ENCODE measurements around the gene ADCK2. TPM values are rescaled to one million over a fixed set of nuclear protein-coding genes. Genes with fewer than 3 reads are reported as not detected.
"Not testable (repeated sequence)": the region's sequence is repeated elsewhere in the genome, so short reads cannot be mapped to it uniquely, and the experiment has no call there.

The ADCK2 gene
- total RNA-seq, 1 donor from 2014 or later, result 15.2 TPM

GRCh38 chr7:140673774-140674155, 1.0 kb downstream of the ADCK2 start:
- DNase-seq, result no peak

- no peak for DNase-seq
Observed at GRCh38 chr7:140674356-140674800, 1.6 kb downstream of the ADCK2 start.

GRCh38 chr7:140674899-140675701, 2.4 kb downstream of the ADCK2 start:
- no peak for DNase-seq

DNA sequence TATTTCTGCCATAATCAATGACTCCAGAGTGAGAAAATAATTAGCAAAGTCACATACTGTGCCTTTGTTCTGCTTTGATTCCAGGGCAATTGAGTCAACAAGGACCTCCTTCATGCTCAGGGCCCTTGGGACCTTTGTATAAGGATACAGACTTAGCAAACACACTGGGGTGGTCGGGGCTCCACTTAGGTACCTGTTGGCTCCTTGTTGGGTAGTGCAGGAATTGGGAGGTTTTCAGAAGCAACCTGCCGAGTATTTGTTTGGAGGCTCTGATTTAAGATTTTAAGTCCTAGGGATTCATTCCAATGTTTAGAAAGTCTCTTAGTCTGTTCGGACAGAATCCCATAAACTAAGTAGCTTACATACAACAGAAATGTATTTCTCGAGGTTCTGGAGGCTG, 3.0 kb downstream of the ADCK2 start:
- DNase-seq, result no peak

- no peak for DNase-seq
Observed at GRCh38 chr7:140676306-140676705, 3.6 kb downstream of the ADCK2 start.

DNA sequence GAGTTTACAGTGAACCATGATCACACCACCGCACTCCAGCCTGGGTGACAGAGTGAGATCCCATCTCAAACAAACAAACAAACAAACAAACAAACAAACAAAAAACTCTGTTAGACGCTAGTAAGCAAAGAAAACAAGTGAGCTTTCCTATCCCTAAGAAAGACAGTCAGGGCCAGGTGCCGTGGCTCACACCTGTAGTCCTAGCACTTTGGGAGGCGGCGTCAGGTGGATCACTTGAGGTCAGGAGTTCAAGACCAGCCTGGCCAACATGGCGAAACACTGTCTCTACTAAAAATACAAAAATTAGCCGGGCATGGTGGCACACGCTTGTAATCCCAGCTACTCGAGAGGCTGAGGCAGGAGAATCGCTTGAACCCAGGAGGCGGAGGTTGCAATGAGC, 4.2 kb downstream of the ADCK2 start:
- DNase-seq, result not testable (repeated sequence)

DNA sequence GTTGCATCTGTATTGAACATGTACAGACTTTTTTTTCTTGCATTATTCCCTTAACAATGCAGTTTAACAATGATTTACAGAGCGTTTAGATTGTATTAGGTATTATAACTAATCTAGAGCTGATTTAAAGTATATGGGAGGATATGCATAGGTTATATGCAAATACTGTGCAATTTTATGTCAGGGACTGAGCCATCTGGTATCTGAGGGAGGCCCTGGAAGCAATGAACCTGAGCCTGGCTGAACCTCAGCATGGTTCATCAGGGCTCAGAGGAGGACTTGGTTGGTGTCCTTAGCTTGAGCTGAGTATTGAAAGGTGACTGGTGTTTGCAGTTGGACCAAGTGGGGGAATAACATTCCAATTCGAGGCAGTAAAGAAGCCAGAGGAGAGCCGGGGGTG, 4.8 kb downstream of the ADCK2 start:
- DNase-seq, result no peak

DNA sequence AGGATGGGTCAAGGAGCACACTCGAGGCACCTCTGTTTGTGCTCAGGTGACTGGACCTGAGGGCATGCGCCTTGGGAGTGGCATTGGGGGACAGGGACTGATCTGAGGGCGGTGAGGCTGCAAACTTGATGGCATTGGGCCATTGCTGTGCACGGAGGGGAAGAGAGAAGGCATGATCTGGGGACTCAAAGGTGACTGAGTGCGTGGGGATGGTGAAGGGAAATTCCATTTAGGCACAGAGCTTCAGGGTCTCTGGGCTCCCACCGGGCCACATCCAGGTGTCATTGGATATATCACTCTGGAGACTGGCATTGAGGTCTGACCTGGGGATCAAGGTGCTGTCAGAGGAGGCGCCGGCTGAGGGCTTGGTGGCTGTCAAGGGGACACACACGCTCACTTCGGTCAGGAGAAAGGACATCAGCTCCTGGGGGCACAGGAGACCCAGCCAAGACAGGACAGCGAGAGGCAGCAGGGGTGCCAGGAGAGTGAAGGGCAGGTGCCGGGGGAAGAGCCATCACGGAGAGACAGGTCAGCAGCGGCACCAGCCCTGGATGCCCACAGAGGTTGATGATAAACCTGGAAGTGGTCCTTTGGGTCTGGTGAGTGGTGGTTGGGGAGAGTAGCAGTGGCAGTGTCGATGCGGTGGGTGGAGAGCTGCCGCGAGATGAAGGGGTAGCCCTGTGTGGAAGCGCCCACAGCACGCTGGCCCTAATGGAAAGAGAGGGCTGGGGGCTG, 5.5 kb downstream of the ADCK2 start:
- no peak for DNase-seq

- no peak for DNase-seq
Observed at GRCh38 chr7:140678816-140679130, 6.0 kb downstream of the ADCK2 start.

GRCh38 chr7:140679186-140679585, 6.4 kb downstream of the ADCK2 start:
- no peak for DNase-seq

DNA sequence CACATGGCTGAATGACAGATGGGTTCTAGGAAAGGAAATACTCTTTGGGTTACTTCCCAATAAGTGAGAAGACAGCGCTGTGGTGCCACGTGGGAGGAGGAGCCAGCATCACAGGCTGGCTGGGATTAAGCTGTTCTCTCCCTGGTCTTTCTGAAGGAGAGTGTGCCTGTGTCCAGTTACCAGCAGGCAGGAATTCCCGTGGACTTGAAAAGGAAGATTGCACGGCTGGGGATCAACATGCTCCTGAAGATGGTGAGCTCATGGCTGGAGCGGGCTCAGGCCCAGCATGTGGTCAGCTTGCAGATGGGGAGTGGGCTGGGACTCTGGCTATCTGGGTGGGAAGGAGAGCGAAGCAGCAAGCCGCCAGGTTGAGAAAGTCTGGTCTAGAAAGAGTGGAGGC, 8.1 kb downstream of the ADCK2 start:
- no peak for DNase-seq

- DNase-seq, result no peak
Observed at GRCh38 chr7:140681766-140682165, 9.0 kb downstream of the ADCK2 start.

GRCh38 chr7:140683657-140684056, 10.9 kb downstream of the ADCK2 start:
- DNase-seq, result no peak

GRCh38 chr7:140684066-140684950, 11.6 kb downstream of the ADCK2 start:
- DNase-seq, result no peak

- DNase-seq, result no peak
Observed at GRCh38 chr7:140685407-140686087, 12.8 kb downstream of the ADCK2 start.

DNA sequence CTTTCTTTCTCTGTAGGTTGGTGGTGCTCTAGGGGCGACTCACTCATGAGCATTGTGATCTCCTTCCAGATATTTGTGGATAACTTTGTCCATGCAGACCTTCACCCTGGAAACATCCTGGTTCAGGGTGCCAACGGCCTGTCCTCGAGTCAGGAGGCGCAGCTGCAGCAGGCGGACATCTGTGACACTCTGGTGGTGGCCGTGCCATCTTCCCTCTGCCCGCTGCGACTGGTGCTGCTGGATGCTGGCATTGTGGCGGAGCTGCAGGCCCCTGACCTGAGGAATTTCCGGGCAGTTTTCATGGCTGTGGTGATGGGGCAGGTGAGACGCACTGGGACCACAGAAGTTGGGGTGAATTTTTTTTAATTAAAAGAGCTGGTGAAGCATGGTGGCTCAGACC, 14.2 kb downstream of the ADCK2 start:
- no peak for DNase-seq

DNA sequence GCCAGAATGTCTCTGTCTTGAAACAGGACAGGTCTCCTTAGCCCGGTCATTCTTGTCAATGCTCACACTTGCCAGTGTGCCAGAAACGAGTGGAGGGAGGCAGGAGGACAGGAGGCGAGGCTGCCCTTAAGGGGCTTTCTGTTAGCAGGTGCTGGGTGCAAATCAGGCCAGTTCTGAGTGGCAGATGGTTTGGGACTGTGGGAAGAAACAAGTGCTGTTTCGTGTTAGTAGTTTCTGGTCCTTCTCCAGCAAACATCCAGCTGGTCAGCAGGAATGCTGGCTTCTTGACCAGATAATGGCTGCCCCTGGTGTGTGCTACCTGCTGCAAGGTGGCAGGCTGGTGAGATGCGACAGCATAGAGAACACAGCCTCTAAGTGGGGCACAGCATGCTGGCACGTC, 15.6 kb downstream of the ADCK2 start:
- no peak for DNase-seq

GRCh38 chr7:140689199-140690152, 16.7 kb downstream of the ADCK2 start:
- DNase-seq, result no peak

DNA sequence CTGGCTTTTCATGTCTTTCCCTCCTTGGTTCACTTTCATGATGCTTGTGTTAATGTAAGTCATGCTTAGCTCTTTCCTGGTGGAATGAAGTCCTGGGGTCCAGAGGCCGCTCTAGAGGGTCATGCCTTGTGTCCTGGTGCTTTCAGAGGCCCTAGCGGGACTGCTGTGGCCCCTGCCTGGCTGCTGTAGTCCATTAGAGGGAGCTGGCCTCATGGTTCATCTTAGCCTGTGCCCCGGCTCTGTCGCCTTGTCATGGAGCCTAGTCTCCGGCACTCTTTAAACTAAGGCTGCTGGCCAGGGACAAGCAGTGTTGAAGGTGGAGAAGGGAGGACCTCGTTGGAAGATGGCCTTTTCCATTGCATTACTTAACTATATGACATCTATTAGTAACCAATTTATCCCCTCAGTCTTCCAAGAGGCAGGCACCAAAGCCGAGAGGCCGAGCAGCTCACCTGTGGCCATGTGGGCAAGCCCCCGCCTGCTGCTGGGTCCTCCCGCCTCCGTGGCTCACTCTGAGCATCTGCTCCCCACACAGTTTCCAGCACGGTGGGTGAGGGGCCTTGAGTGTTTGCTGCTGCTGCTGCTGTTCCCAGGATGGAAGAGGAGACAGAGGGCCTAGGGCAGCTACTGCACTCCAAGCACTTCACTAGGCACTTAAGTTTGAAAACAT, 18.8 kb downstream of the ADCK2 start:
- DNase-seq, result no peak

- DNase-seq, result not testable (repeated sequence)
Observed at GRCh38 chr7:140693849-140694248, 21.1 kb downstream of the ADCK2 start.

DNA sequence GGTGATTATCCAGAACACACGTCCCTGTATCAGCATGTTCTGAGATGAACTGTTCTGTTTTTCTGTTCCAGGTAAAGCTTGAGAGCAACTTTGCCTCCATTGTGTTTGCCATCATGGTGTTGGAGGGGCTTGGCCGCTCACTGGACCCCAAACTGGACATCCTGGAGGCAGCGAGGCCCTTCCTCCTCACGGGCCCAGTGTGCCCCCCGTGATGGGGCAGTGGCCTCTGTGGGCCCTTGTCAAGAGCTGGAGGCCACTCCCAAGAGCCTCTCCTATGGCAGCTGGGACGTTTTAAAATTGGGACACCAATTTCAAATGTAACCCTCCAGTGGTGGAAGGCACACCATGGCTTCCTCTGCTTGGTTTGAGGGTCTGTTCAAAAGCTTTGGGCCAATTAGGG, 21.8 kb downstream of the ADCK2 start:
- DNase-seq, result no peak

Measured in skin of body (tissue), 2 donors.